NCI-H146 (cell line): ENCODE measurements around the gene KCNJ5.

Source experiments
- DNase-seq: peaks from one replicate; lab custom pipeline; 2025; lab: John Stamatoyannopoulos, UW

The KCNJ5 gene

DNA sequence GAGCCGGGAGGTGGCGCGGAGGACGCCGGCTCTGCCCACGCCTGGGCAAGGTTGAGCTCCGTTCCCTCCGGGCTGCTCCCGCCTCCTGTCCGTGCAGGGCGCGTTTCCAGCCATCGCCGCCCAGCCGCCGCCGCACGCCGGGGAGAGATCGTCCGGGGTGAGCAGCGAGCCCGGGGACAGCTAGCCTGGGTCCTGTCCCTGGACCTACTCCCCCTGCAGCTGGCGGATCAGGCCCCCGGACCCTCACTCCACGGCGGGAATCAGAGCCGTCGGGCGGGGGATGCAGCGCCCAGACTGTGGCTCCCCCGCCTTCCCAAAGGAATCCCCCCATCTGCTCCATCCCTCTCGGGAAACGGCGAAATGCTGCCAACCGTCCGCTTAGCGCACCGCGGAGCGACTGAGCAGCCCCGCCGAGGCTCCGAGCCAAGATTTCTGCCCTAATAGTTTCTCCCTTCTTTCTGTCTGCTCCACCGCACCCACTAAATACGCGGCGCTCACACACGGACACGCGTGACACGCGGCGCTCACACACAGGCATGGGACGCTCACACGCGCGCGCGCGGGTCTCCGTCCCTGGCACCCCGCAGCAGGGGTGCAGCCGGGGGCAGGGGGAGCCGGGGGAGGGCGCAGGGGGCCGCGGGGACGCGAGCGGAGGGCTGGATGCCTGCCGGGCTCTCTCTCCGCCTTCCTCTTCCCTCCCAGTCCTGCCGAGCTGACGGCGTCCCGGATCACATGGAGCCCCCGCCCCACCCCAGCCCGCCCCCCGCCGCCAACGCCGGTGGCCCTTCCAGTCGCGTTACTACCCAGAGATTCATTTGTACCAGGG is at the start of gene KCNJ5:
TSS of gene KCNJ5 (plus strand) at position 814 of the 826 bp plus-strand sequence. CDS start 19,918 bp downstream, outside the sequence.
- DNase-seq, result peak; percentile 60

DNA sequence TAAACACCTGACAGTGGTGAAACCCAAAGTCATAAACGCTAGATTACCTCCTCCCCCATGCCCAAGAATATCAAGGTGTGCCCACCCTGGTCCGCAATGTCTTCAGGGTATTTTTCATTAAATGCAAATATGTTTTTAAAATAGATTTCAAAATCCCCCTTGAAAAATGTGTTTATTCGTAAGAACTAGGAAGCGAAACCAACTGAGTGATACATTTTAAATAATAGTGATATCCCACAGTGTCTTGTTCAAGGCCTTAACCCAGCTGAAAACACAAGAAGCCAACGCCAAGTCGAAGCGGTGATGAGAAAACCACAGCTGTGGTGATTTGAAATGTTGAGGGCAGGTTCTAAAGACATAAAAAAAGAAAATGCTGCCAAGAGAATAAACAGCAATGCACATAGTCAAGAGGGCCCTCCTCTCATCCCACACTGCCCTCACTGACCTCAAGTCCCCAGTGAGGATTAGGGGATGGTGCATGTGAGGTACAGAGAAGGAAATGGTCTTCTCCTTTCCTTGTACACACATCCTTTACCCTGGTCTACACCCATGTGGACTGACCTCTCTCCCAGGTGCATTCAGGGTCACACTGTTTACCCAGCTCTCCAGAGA is 49.6 kb upstream of the KCNJ5 start:
- DNase-seq, result no peak

DNA sequence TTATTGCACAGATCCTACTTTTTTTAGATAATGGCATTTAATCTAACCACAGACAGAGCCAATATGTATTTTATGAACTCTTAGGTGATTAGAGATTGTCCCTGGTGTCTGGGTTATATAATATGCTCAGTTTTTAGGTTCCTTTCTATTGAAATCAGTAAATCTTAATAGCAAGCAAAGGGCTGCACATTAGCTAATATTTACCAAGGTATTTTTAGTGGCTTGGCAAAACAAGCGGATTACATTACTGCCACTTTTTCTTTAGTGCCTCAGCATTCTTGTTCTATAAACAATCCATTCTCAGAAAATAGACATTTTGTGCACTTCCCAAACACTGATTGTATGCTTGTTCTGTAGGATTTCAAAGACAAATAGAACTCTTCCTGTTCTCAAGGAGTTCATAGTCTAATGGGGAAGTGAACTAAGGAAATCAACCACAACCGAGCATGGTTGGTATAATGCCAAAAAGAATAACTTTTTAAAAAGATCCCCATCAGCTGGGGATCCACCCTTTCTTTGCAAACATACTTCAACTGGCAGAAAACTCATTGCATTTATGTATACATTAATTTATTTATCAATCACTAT is 47.9 kb upstream of the KCNJ5 start:
- DNase-seq, result no peak

DNA sequence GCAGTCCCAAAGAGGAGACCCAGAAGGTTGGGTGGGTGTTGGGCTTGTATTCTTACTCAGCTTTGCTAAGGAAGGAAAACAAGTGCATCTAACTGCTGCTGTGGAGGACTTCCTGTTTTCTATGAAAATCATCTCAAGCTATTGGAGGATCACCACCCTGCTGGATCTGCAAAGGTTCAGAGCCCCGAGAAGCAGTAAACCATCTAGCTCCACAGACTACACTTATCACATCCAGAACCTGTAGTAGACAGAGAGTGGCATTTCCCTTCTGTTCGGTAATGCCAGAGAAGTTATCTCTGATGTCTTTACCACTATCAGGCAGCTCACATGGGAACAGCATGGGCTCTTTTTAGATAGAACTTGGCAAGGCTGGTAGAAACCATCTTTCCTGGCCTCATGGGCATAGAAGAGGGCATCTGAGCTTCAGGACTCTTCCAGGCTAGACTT is 45.8 kb upstream of the KCNJ5 start:
- DNase-seq, result no peak

DNA sequence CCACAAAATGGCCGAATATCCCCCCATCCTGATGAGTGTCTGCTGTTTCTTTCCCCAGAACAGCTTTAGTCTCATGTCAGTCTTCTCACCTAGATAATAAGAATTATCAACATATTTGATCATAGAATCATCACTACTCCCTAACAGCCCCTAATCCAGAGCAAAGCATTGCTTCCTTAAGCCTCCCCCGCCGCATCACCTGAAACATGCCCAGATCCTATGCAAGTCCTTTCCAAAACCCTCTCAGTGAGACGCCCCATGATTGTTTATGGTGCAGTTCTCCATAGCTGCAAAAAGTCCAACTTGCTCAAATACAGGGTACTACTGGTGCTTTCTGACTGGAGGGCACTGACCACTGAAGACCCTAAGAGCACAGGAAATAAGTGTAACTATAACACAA is 44.2 kb upstream of the KCNJ5 start:
- no peak for DNase-seq

DNA sequence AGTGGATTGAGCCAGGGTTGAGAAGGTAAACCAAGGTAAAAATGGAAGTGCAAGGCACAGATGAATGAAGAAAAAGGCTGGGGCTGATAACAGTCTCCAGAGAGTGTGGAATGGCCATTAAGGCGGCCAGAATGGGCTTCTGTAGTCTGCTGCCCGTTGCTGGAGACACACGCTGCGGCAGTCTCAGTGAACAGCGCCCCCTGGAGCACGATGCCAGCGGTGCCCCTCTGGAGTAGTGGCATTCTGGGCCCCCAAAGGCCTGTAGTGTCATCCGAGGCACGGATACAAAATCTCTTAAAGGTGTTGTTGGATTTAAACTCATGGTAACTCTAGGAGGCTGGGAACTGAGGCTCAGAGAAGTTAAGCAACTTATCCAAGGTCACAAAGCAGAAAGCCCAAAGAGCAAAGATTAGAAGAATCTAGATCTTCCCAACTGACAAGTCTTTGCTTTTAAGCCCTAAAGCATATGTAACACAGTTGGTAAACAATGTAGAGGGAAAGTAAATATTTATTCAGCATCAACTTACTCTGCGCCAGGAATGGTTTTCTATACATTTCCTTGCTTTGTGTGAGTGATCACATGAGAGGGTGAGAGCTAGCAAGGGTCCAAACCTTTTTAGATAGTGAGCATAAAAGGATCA is 42.2 kb upstream of the KCNJ5 start:
- peak; percentile 18 for DNase-seq

DNA sequence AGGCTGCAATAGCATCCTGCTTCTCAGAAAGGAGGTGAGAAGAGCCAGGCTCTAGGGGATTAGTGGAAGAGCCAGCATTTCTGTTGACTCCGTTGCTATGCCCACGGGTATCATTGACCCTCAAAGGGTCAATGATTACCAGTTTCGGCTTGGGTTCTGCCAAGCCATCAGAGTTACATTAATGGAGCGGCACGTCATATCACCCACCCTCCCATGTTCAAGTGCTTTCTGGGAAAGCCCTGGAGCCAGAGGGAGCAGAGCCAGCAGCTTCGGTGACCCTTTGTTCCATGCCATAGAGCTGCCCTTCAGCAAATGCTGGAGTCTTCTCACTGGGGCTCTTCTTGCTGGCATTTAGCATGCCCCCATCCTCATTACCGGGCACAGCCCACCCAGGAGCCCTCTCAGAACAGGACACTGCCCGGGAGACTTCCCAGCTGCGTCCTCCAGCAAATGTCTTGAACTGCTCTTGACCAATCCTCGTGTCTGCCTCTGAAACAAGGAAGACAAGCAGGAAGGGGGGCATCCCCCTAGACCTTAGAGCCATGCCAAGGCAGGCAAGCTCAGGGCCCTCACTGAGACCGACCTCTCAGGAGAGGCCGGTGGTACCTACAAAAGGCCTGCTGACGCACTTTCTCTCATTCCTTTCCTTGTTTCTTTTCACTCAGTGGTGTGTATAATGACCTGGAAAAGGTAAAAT is 38.7 kb upstream of the KCNJ5 start:
- DNase-seq, result no peak

DNA sequence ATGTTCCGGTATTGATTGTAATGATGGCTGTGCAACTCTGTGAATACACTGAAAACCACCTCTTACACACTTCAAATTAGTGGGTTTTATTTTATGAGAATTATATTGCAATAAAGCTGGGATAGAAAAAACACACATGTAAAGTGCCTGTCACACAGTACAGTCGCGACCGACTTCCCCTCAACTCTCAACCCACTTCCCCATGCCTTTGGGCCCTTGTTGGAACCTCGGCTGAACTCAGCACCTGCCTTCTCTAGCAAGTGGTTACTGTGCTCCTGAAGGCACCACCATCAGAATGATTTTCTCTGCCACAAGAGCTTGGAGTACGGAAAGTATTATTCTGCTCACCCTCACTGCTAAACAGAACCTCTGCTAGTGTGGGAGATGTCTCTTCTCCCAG is 37.6 kb upstream of the KCNJ5 start:
- no peak for DNase-seq

DNA sequence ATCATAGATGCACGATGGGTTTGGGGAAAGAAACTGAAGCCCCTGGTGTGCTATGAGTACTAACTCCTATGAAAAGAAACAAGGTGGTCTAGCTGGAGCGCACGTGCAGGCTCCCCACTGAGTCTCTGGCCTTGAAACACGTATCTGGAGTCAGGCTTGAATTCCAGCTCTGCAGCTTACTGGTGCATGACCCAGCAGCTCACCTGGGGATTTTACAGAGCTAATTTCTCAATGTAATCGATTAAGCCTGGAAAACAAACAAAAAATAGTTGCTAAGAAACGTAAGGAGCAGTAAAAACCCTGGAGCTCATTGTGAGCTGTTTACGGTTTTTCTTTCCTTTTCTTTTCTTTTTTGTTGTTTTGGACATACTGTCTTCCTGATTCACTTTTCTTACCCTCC is 36.3 kb upstream of the KCNJ5 start:
- peak; percentile 66 for DNase-seq

DNA sequence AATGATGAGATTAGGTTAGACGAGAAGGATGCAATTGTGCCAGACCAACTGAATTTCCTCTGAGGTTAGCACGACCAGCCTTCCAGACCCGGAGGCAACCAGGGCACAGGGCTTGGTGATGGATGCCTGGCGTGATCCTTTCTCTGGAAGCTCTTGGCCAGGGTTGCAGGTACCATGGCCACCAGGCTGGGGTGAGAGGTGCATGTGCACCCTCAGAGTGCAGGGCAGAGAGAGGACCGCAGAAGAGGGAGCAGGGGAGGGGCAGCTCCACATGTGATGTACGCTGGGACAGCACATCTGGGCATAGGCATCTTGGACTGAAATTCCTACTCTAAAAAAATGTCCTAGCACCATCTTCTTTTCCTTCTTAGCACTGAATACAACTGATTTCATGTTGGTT is 34.9 kb upstream of the KCNJ5 start:
- DNase-seq, result no peak

DNA sequence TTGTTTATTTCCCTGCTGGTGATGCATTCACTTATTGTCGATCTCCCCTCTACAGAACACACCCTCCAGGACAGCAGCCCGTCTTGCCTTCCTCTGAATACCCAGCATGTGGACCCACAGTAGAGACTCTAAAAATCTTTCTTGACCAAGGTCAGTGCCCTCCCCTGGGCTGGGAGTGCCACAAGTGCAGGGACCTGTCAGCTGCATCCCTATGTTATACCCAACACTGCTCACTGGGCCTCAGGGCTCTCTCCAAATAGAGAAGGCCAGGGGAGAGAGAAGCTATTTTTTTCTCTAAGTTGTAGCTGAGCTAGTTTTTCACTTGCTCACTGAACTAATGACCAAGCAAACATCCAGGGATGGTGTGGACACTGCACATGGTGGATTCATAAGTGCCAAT is 33.8 kb upstream of the KCNJ5 start:
- DNase-seq, result no peak

DNA sequence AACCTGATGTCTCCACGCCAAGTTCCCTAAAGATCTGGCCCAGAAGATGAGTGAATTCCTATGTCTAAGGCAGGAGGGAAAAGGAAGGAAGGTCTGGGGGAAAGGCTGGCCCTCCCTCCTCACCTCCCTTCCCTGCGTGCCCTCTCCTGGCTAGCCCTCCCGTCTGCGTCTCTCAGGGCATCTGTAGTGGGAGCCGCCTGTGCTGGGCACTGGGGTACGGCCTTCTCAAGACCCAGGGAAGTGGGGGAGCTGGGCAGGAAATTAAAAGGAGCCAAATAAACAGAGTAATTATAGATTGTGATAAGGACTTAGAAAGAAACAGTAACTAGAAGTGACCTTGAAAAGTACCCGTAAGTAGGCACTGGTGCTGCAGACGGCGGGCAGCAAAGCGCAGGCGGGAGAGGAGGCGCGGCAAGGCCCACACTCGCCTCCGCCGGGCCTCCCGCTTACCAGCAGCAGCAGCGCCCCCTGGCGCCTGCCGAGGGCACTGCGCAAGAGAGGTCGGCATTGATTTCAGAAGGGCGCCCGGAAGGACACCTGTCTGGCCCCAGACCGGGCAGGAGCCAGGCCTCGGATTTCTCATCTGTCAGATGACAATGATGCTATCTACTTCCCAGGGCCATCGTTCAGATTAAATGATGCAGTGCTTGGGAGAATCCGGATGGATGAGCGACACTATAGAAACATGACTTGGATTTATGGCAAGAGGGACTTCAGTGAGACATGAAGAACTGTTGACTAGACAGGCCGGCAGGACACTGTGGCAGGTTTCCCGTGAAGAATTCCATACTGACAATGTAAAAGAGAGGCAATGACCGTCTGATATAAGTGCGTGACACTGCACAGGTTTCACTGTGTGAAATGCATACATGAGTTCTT is 31.4 kb upstream of the KCNJ5 start:
- DNase-seq, result no peak

DNA sequence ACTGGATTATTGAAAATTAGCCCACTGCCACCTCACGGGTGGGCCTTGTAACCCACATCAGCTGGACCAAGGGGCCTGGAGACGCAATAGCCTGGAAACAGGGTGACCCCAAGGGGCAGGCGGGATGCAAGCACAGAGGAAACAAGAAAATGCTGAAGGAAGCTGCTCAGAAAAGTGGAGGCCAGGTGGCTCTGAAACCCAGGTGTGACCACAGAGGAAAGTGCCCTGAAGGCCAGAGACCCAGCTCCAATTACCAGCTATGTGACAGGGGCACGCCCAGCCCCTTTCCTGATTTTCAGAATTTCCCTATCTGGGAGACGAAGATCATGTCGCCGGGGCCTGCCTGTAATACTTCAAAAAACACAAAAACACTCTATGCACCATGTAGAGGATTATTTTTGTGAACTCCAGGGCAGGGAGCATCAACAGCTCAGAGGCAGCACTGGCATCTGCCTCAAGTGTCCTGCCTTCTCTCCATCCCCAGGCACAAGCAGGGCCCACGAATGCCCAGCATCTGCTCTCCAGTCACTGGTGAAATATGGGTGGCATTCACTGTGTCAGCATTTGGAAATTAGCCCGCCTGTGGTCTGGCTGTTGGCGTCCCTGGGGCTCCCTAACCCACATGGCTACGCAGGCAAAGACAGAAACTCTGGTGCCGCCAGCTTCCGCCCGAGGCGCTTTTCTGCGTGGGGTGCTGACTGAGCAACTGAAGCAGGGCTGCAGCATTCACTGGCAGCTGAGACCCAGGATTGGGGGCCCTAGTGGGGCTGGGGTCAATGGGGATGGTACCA is 30.4 kb upstream of the KCNJ5 start:
- no peak for DNase-seq

DNA sequence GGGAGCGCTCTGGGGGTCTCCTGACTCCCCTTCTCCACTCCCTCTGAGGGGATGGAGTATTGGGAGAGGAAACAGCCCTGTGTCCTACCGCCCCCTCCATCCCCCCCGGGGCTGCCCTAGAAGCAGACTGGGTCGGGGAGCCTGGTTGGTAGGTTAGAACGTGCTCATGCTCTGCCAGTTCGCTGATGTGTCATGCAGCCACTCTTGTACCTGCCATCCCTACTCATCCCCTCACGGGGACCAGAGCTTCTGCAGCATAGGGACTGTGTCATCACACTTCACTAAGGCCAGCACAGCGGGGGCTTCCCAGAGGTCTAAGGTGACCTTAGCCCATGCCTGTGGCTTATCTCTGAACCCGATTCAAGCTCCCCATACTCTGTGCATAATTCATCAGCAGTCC is 28.8 kb upstream of the KCNJ5 start:
- DNase-seq, result no peak

DNA sequence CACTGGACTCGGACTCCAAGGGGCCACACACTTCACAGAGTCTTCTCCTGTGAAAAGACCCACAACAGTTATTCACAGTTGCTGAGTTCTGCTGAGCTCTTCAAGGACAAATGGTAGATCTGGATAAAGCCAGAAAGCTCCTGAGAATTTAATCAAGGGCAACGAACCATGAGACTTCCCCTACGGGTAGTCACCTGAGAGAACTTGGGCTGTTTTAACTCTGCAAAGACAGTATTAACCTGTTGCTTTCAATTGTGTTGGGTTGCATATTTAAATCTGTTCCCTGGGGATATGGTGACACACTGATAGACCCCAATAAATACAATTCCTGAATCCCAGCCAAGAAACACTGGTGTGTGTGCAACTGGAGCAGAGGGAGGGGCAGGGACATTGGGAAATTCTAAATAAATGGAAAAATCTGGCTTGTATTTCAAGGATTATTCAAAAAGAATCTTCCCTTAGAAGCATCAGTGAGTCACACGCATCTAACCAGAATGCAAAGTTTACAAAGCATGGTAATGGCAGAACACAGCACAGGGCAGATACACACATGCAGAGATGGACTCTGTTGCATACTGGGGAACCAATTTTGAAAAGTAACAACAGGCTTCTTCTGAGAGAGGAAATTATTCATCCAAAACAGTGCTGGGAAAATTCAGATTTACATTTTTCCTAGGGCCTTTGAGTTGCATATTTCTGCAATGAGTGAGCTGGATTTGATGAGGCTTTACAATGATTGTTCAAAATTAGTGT is 28.1 kb upstream of the KCNJ5 start:
- no peak for DNase-seq

DNA sequence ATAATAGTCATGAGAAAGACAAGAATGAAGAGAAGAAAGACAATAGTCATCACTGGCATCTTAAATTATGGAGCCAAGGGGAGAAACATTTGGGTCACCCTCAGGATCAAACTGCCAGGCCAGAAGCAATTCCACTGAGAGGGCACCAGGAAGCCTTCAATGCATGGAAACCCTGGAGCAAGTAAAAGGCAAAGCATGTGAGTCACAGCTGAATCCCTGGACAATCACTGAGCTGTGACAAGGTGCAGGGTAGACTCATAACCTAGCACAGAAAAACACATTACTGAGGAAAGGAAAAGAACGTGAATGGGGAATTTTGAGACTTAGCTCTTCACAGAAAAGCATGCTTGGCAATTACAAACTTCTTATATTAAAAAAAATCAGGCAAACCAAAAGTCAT is 25.7 kb upstream of the KCNJ5 start:
- DNase-seq, result no peak

DNA sequence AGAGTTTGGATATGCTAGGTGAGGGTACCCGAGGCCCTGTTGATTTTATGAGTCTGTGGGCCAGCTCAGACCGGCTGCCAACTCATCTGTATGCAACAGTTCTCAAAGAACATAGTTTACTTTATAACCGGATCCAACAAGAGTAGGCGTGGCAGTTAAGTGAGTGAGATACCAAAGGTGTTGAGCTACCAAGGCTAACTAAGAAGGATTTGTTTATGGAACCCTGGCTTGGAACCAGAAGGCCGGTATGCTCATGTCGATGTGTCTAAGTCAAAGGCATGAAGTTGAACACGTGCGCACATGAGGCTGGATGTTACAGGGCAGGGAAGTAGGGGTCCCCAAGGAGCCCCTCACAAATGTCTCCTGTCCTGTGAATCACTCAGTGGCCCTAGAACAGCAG is 23.9 kb upstream of the KCNJ5 start, which contains the start of gene KCNJ1:
TSS of gene KCNJ1 (minus strand) at position 20 of the 400 bp plus-strand sequence. CDS start 27,053 bp downstream, outside the sequence.
- no peak for DNase-seq

DNA sequence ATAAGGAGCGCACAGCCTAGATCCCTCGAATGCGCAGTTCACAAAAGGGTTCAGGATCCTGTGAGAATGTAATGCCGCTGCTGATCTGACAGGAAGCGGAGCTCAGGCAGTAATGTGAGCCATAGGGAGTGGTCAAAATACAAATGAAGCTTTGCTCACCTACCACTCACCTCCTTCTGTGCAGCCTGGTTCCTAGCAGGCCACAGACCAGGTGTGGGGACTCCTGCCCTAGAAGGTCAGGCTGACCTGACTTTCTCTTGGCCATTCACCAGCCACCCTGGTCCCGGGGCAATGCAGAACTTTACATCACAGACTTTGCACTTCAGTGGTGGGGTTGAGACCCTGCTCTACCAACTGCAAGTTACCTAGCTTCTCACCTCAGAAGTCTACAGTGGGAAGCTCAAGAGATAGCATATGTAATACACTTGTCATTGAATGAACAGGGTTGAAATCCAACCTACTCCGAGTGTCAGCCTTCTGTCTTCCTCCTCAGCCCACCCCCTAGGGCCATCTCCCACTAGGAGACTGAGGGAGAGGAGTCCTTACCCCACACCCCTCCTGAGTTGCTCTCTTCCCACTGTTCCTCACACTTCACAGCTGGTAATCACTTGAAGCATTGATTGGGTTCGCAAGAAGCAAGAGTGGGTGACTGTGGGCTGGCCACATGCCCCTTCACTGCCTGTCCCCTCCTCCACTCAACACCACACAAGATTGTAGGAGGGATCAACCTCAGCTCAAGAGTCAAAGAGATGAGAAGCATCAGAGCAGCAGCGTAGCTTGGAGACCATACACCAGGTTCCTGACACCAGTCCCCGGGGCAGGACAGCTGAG is 22.1 kb upstream of the KCNJ5 start:
- DNase-seq, result no peak
